ENCODE measurements around the gene ZC2HC1B.
"Not testable (repeated sequence)": the region's sequence is repeated elsewhere in the genome, so short reads cannot be mapped to it uniquely, and the experiment has no call there.

The ZC2HC1B gene

DNA sequence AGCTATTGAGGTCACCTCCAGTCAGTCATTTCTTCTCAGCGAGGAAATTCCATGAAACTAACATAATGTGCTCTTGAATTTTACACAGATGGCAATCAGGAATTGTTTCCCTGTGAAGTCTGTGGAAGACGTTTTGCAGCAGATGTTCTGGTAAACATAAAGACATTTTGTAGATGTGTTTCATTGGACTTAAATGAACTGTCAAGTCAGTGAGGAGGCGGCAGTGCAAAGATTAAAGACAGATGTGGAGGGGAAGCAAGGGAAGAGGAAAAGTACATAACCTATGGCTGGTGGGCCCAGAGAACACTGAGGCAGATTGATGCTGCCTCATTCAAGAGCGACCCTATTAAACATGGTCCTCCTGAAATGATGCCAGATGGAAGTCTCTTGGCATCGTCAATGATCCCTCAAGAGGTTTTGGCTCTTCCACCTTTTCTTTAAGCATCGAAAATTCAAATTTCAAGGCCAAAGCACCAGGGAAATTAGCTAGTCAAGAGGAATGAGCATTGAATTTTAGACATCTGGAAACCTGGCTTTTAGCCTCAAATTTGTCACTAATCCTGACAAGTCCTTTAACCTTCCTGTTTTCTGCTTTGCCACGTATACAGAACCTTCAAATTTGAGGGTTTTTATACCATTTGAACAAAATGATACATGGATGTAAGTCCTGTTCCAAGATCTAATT is 20.1 kb downstream of the ZC2HC1B start:
- no peaks in the 10 kb centered on the region for H3K9me3 Mint-ChIP-seq
- no peak overlapping the region for H3K27ac Mint-ChIP-seq
- no peaks in the 10 kb centered on the region for H3K4me1 Mint-ChIP-seq
- ATAC-seq (no peak), DNase-seq (no peak)
- H3K27me3 Mint-ChIP-seq = no peaks in the 10 kb centered on the region
- no peak overlapping the region for H3K4me3 Mint-ChIP-seq

DNA sequence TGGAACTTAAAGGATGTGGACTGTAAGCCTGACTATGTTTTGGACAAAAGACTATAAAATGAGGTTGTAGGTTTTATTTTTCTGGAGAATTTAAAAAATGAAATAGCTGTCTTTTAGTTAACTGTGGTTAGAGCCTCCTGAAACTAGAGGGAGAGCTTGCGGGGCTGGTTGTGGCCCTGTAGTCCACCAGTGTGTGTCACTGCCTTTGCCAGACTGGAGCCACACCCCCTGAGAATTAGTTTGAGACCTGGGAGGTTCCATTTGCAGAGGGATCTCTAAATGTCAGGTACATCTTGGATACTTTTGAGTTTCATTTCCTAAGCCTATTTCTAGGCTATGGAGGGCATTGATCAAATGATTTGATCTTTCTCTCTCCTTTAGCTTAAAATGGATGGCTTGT is 20.8 kb downstream of the ZC2HC1B start:
- Mint-ChIP-seq H3K4me3 (no peak overlapping the region), H3K9me3 (no peaks in the 10 kb centered on the region), H3K27me3 (no peaks in the 10 kb centered on the region), H3K27ac (no peak overlapping the region), H3K4me1 (no peaks in the 10 kb centered on the region)
- no peak for ATAC-seq
- DNase-seq = no peak

- no peak overlapping the region for H3K4me3 Mint-ChIP-seq
Measured at GRCh38 chr6:143894655-143895054, 30.4 kb downstream of the ZC2HC1B start.

DNA sequence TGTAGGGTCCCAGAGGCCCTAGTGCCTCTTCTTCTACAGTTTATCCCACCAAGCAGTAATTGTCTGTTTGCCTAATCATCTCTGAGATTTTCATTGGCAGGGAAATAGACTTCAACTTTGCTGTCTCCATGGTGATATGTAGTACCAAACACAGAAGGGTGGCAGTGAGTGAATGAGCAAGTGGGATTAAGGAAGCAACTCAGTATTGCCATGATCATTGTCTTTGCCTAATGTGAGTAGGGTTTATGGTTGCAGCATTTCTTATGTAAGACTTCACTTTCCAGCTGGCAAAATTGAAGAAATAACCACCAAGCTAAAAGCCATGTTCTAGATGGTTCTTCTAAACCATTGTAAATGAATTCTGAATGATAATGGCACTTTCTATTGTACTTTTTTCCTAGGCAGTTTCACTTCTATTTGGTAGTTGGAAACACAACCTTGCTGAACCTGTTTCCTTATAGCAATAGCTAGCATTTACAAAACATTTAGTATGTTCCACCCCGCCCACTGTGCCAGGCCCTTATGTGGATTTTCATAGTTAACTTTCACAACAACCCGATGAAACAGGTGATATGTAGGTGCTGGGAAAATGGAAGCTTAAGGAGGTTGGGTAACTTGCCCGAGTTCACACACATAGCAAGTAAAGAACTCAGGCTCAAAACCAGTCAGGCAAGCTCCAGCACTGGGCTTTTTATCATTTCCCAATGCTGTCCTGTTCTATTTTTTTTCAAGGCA is 32.0 kb downstream of the ZC2HC1B start:
- Mint-ChIP-seq H3K4me3 (no peak overlapping the region), H3K9me3 (peaks cover 0 to 4% of the 10 kb centered on the region in 2 donors), H3K27me3 (no peaks in the 10 kb centered on the region), H3K27ac (no peak overlapping the region), H3K4me1 (no peaks in the 10 kb centered on the region)
- DNase-seq (no peak), ATAC-seq (no peak)

More at GRCh38 chr6:143894655-143895054, 30.4 kb downstream of the ZC2HC1B start:
- no peaks in the 10 kb centered on the region for H3K4me1 Mint-ChIP-seq
- DNase-seq (no peak), ATAC-seq (no peak)
- no peak overlapping the region for H3K27ac Mint-ChIP-seq
- no peaks in the 10 kb centered on the region for H3K9me3 Mint-ChIP-seq
- H3K27me3 Mint-ChIP-seq = no peaks in the 10 kb centered on the region

DNA sequence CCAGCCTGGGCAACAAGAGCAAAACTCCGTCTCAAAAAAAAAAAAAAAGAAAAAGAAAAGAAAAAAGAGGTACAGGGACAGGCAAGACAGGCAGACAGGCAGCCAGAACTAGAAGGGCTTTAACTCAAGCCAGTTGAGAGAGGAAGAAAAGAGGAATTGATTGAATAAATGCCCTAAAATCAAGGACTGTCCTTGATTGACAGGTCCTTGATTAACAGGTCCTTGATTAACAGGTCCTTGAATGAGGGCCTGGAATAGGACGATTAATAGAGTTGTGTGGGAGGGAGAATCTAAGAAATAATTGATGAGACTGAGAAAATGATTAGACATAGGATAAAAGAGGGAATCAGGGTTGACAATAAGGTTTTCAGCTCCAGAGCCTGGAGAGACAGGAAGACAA is 36.1 kb downstream of the ZC2HC1B start:
- Mint-ChIP-seq H3K4me1 (no peaks in the 10 kb centered on the region), H3K27me3 (no peaks in the 10 kb centered on the region), H3K9me3 (peaks cover 0 to 5% of the 10 kb centered on the region in 2 donors), H3K27ac (no peak overlapping the region), H3K4me3 (no peak overlapping the region)
- ATAC-seq (no peak), DNase-seq (no peak)

DNA sequence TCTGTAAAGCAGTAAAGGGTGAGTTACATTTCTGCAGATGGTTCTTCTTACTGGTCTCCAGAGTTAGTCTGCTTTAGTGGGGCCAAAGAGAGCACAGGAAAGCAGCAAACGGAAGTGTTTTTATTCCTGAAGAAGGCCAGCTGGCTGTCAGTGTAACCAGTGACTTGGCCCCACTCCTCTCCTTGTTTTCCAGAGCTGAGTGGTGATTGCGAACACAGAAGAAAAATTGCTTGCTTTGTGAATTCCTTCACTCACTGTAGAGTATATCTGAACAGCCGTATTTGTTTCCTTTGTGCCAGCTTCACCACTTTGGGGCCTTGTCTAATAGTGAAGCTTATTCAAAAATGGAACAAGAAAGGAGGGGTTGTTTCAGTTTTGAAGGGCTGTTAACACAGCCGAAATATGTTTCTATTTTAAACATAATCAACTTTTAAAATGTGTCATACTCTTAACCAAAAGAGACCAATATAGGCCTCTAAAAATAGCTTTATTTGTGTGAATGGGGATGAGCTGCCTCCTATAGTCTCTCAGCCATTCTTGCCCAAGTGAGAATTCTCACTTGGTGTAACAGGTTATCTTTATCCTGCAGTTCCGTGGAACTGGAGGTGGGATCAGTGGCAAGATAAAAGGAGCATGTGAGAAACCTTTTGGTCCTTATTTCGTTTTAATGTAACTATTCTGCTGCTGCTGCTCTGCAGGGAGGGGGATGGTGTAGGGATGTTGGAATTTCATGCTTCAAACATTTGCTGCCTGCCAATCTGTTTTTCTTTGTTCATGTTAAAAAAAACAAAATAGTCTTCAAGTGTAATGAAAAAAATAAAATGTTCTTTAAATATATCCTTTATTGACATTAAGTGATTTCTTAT is 37.8 kb downstream of the ZC2HC1B start:
- ATAC-seq (peak; percentile 74), DNase-seq (no peak)
- Mint-ChIP-seq H3K4me1 (no peaks in the 10 kb centered on the region), H3K27ac (no peak overlapping the region), H3K4me3 (no peak overlapping the region), H3K27me3 (no peaks in the 10 kb centered on the region), H3K9me3 (peaks cover 0 to 14% of the 10 kb centered on the region in 2 donors)

- no peaks in the 10 kb centered on the region for H3K27me3 Mint-ChIP-seq
- H3K4me1 Mint-ChIP-seq = no peaks in the 10 kb centered on the region
- ATAC-seq = no peak
- no peak overlapping the region for H3K4me3 Mint-ChIP-seq
- no peak overlapping the region for H3K27ac Mint-ChIP-seq
- peaks cover 0 to 14% of the 10 kb centered on the region in 2 donors for H3K9me3 Mint-ChIP-seq
- no peak for DNase-seq
Measured at GRCh38 chr6:143902827-143903226, 38.6 kb downstream of the ZC2HC1B start.

GRCh38 chr6:143911028-143911427 is 46.8 kb downstream of the ZC2HC1B start:
- no peak overlapping the region for H3K4me3 Mint-ChIP-seq
- no peaks in the 10 kb centered on the region for H3K4me1 Mint-ChIP-seq
- no peak for DNase-seq
- H3K27ac Mint-ChIP-seq = no peak overlapping the region
- no peaks in the 10 kb centered on the region for H3K27me3 Mint-ChIP-seq
- no peak for ATAC-seq
- peaks cover 28 to 53% of the 10 kb centered on the region in 2 donors for H3K9me3 Mint-ChIP-seq

DNA sequence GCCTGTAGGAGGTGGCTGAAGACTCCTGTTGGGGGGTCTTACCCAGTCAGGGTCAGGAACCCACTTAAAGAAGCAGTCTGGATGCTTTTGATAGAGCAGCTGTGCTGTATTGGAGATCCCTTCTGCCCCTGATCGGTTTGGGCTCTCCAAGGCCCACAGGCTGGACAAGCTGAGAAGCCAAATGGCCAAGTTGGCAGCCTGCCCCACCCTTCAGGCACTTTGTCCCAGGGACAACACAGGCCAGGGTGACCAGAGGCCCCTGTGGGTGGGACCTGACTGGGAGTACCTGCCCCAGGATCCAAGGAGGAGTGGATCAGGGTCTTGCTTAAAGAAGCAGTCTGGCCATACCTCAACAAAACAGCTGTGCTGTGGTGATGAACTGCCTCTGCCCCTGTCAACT is 48.4 kb downstream of the ZC2HC1B start:
- ATAC-seq = no peak
- H3K9me3 Mint-ChIP-seq = peaks cover 34 to 61% of the 10 kb centered on the region in 2 donors
- no peaks in the 10 kb centered on the region for H3K4me1 Mint-ChIP-seq

GRCh38 chr6:143917026-143917425 is 52.8 kb downstream of the ZC2HC1B start:
- not testable (repeated sequence) for ATAC-seq, H3K27me3 Mint-ChIP-seq, H3K4me3 Mint-ChIP-seq, DNase-seq, H3K4me1 Mint-ChIP-seq, H3K27ac Mint-ChIP-seq
- H3K9me3 Mint-ChIP-seq = peaks cover 32 to 44% of the 10 kb centered on the region in 2 donors

More for the DNA sequence above, 48.4 kb downstream of the ZC2HC1B start:
- no peak overlapping the region for H3K27ac Mint-ChIP-seq
- no peak for DNase-seq
- H3K4me3 Mint-ChIP-seq = no peak overlapping the region
- no peaks in the 10 kb centered on the region for H3K27me3 Mint-ChIP-seq

DNA sequence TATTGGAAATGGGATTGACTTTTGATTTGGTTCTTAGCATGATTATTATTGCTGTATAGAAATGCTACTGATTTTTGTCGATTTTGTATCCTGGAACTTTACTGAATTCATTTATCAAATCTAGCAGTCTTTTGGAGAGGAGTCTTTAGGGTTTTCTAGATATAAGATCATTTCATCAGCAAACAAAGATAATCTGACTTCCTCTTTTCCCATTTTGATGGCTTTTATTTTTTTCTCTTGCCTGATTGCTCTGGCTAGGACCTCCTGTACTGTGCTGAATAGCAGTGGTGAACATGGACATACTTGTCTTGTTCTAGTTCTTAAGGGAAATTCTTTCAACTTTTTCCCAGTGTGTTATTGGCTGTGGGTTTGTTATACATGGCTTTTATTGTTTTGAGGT is 64.6 kb downstream of the ZC2HC1B start:
- no peak overlapping the region for H3K27ac Mint-ChIP-seq
- H3K27me3 Mint-ChIP-seq = no peaks in the 10 kb centered on the region
- ATAC-seq = no peak
- no peaks in the 10 kb centered on the region for H3K4me1 Mint-ChIP-seq
- DNase-seq = no peak
- no peak overlapping the region for H3K4me3 Mint-ChIP-seq
- H3K9me3 Mint-ChIP-seq = peaks cover 23 to 29% of the 10 kb centered on the region in 2 donors

GRCh38 chr6:143929975-143930374 is 65.7 kb downstream of the ZC2HC1B start:
- H3K4me1 Mint-ChIP-seq = no peaks in the 10 kb centered on the region
- H3K27ac Mint-ChIP-seq = no peak overlapping the region
- H3K4me3 Mint-ChIP-seq = no peak overlapping the region
- no peak for ATAC-seq
- peaks cover 23 to 29% of the 10 kb centered on the region in 2 donors for H3K9me3 Mint-ChIP-seq
- H3K27me3 Mint-ChIP-seq = no peaks in the 10 kb centered on the region
- no peak for DNase-seq

GRCh38 chr6:143934331-143934730 is 70.1 kb downstream of the ZC2HC1B start:
- peaks cover 9 to 17% of the 10 kb centered on the region in 2 donors for H3K9me3 Mint-ChIP-seq
- H3K27me3 Mint-ChIP-seq = no peaks in the 10 kb centered on the region
- H3K4me1 Mint-ChIP-seq = peaks cover 1% of the 10 kb centered on the region
- ATAC-seq = no peak
- no peak for DNase-seq
- H3K27ac Mint-ChIP-seq = no peak overlapping the region
- H3K4me3 Mint-ChIP-seq = no peak overlapping the region

DNA sequence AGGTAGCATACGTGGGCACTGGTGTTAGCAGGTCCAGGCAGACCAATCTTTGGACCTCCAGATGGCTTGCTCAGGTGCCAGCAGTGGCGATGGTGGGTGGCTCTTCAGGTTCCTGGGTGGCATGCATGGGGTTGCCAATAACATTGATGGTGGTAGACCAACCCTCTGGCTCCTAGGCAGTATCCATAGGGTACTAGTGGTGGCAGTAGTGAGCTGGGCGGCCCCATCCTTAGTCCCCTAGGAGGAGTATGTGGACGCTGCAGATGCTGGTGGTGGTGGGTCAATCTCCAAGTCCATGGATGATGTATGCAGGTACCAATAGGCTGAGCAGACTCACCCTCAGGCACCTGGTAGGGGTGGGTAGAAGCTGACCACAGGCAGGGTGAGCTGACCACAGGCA is 70.6 kb downstream of the ZC2HC1B start:
- H3K27me3 Mint-ChIP-seq = no peaks in the 10 kb centered on the region
- DNase-seq = no peak
- ATAC-seq = peak; percentile 20
- H3K9me3 Mint-ChIP-seq = peaks cover 9 to 15% of the 10 kb centered on the region in 2 donors
- H3K27ac Mint-ChIP-seq = no peak overlapping the region
- H3K4me3 Mint-ChIP-seq = no peak overlapping the region
- peaks cover 6% of the 10 kb centered on the region for H3K4me1 Mint-ChIP-seq

DNA sequence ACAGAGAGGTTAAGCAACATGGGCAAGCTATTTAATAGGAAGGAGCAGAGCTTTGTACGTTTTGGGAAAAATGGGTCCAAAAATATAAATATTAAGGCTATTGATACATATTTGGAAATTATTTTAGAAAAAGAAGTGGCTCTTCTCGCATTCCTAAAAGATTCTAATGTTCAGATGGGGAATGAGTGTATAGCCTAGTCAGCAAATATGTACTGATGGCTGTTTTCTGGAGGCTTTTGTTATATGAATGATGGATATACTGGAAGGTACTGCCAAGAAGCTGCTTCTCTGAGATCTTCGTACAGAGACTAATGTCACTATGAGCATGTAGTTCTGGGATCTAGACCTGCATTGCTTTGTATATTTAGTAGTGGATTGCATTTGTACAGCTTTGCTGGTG is 72.1 kb downstream of the ZC2HC1B start:
- Mint-ChIP-seq H3K9me3 (peaks cover 7 to 9% of the 10 kb centered on the region in 2 donors), H3K4me3 (no peak overlapping the region), H3K27ac (no peak overlapping the region), H3K27me3 (no peaks in the 10 kb centered on the region), H3K4me1 (peaks cover 11% of the 10 kb centered on the region)
- no peak for DNase-seq
- no peak for ATAC-seq

Measured in stimulated activated naive CD8-positive, alpha-beta T cell treated with anti-CD3 and anti-CD28 coated beads, Interleukin-15, amount 100 ng/mL, for 72 hours (primary cell).